Gastroesophageal sphincter (tissue), 4 donors: ENCODE data around the gene EFHC2. TPM values are rescaled to one million over a fixed set of nuclear protein-coding genes. Genes with fewer than 3 reads are reported as not detected.

Source experiments
- ATAC-seq: fragments of 150-250 bp; one replicate; pipeline ENCODE4 v1.9.1; 2016; ENCODE audit warnings: mild to moderate bottlenecking, moderate library complexity
- H3K27ac ChIP-seq, 4 donors: fragments of 200-600 bp; sonication (generic) in 3 of 4; 1 replicate in 3 of 4; 2 replicates in 1 of 4; pipeline ENCODE4 v1.5.1; 2016 to 2019
- H3K27me3 ChIP-seq: fragments of 200-600 bp; sonication (generic); one replicate; pipeline ENCODE4 v1.5.1; 2019
- H3K36me3 ChIP-seq, 2 donors: fragments of 200-600 bp; sonication (generic); one replicate each; pipeline ENCODE4 v1.5.1; 2019; ENCODE audit warnings: control low read depth in 1 of 2
- H3K4me1 ChIP-seq, 3 donors: fragments of 200-600 bp; sonication (generic); 1 replicate in 2 of 3; 2 replicates in 1 of 3; pipeline ENCODE4 v1.5.1; 2016 to 2019; ENCODE audit warnings: control low read depth in 2 of 3
- H3K4me3 ChIP-seq, 2 donors: fragments of 200-600 bp; sonication (generic); one replicate each; pipeline ENCODE4 v1.5.1; 2019; ENCODE audit warnings: mild to moderate bottlenecking in 1 of 2, moderate library complexity in 1 of 2
- H3K9me3 ChIP-seq, 3 donors: fragments of 200-600 bp; sonication (generic); one replicate each; pipeline ENCODE4 v1.5.1; 2017 to 2019; ENCODE audit warnings: control low read depth in 2 of 3
- CTCF ChIP-seq, 4 experiments: fragments of 200-600 bp in 2 of 4; fragments of 450-650 bp in 2 of 4; sonication (generic) in 1 of 4; IDR thresholded peaks; one replicate each; pipeline ENCODE4 v1.5.1; 2017 to 2019; ENCODE audit warnings: antibody characterized with exemption in 4 of 4, mild to moderate bottlenecking in 2 of 4, moderate library complexity in 2 of 4
- EP300 ChIP-seq: sonication (generic); formaldehyde crosslinking; IDR thresholded peaks from one replicate; pipeline ENCODE4 v1.6.1; 2017; ENCODE audit warnings: antibody characterized with exemption, mild to moderate bottlenecking
- POLR2A ChIP-seq, 2 donors: fragments of 450-650 bp; IDR thresholded peaks; one replicate each; pipeline ENCODE4 v1.6.1; 2017; ENCODE audit warnings: antibody characterized with exemption in 2 of 2, mild to moderate bottlenecking in 2 of 2, moderate library complexity in 1 of 2
- POLR2AphosphoS5 ChIP-seq: sonication (generic); formaldehyde crosslinking; IDR thresholded peaks from one replicate; pipeline ENCODE4 v1.6.1; 2017; ENCODE audit warnings: antibody characterized with exemption
- WGBS, 2 donors: methylation state at CpG; one replicate each; pipeline ENCODE4 v1.1.5; 2018; ENCODE audit warnings: low coverage in 1 of 2; 5-methylcytosine and 5-hydroxymethylcytosine counted together
- total RNA-seq, 4 donors: library from RNA; depleted of rRNA; stranded (reverse); fragments of >200 nt; gene quantifications; one replicate each; pipeline ENCODE4 v1.1.0, GENCODE V29; 2016

EFHC2 gene
- total RNA-seq, 4 donors from 2014 or later: 2.7 to 15.9 (median 8.7) TPM

- TF ChIP-seq EP300: no peak
- no peak for TF ChIP-seq CTCF (IDR thresholded peaks at IDR 0.05)
- TF ChIP-seq POLR2AphosphoS5: no peak
- TF ChIP-seq POLR2A (IDR thresholded peaks at IDR 0.05): no peak
- no peaks in the 10 kb centered on the region for H3K27me3 ChIP-seq
- no peaks in the 10 kb centered on the region for H3K4me1 ChIP-seq
- no peaks in the 10 kb centered on the region for H3K36me3 ChIP-seq
- no peak overlapping the region for H3K4me3 ChIP-seq
- no peak for ATAC-seq
- no peaks in the 10 kb centered on the region for H3K9me3 ChIP-seq
- WGBS, 2 donors: 85% methylated on average over 4 of the region's 4 CpGs; no CpG with 5 or more reads in 1 of the 2 donors
- no peak overlapping the region for H3K27ac ChIP-seq
Measured at GRCh38 chrX:44247468-44247867, 96.0 kb downstream of the EFHC2 start.

- TF ChIP-seq CTCF (IDR thresholded peaks at IDR 0.05): no peak
- TF ChIP-seq POLR2AphosphoS5: no peak
- TF ChIP-seq EP300: no peak
- no peak for TF ChIP-seq POLR2A (IDR thresholded peaks at IDR 0.05)
- 72 to 100% methylated on average over 1 to 2 of the region's 2 CpGs for WGBS, 2 donors
- ATAC-seq: no peak
- no peak overlapping the region for H3K4me3 ChIP-seq
- no peaks in the 10 kb centered on the region for H3K9me3 ChIP-seq
- H3K27me3 ChIP-seq: no peaks in the 10 kb centered on the region
- no peak overlapping the region for H3K27ac ChIP-seq
- H3K36me3 ChIP-seq: no peaks in the 10 kb centered on the region
- H3K4me1 ChIP-seq: no peaks in the 10 kb centered on the region
Measured at GRCh38 chrX:44246826-44247225, 96.6 kb downstream of the EFHC2 start.

GRCh38 chrX:44245733-44246132, 97.7 kb downstream of the EFHC2 start:
- no peak for ATAC-seq
- Histone ChIP-seq H3K4me3 (no peak overlapping the region), H3K36me3 (no peaks in the 10 kb centered on the region), H3K4me1 (no peaks in the 10 kb centered on the region), H3K27ac (no peak overlapping the region), H3K27me3 (no peaks in the 10 kb centered on the region), H3K9me3 (no peaks in the 10 kb centered on the region)
- TF ChIP-seq CTCF (IDR thresholded peaks at IDR 0.05) (no peak), POLR2A (IDR thresholded peaks at IDR 0.05) (no peak), POLR2AphosphoS5 (no peak), EP300 (no peak)
- 70 to 91% methylated on average over 3 to 4 of the region's 7 CpGs for WGBS, 2 donors

- WGBS, 2 donors: 8 to 13% methylated on average over 1 of the region's 1 CpG
- no peaks in the 10 kb centered on the region for H3K27me3 ChIP-seq
- no peak overlapping the region for H3K4me3 ChIP-seq
- no peaks in the 10 kb centered on the region for H3K9me3 ChIP-seq
- peak in 1 of 4 experiments; percentile 48 for TF ChIP-seq CTCF (IDR thresholded peaks at IDR 0.05)
- no peak for TF ChIP-seq EP300
- H3K27ac ChIP-seq: no peak overlapping the region
- no peak for ATAC-seq
- no peaks in the 10 kb centered on the region for H3K4me1 ChIP-seq
- H3K36me3 ChIP-seq: no peaks in the 10 kb centered on the region
Measured at GRCh38 chrX:44244008-44244407, 99.5 kb downstream of the EFHC2 start.

- 62 to 82% methylated on average over 3 to 4 of the region's 4 CpGs for WGBS, 2 donors
Measured at GRCh38 chrX:44241546-44241945, 101.9 kb downstream of the EFHC2 start.

More at GRCh38 chrX:44241546-44241945, 101.9 kb downstream of the EFHC2 start:
- Histone ChIP-seq H3K27me3 (no peaks in the 10 kb centered on the region), H3K27ac (no peak overlapping the region), H3K4me3 (no peak overlapping the region), H3K36me3 (no peaks in the 10 kb centered on the region), H3K4me1 (no peaks in the 10 kb centered on the region), H3K9me3 (no peaks in the 10 kb centered on the region)
- no peak for ATAC-seq
- TF ChIP-seq POLR2A (IDR thresholded peaks at IDR 0.05): no peak
- TF ChIP-seq EP300: no peak
- TF ChIP-seq POLR2AphosphoS5: no peak
- no peak for TF ChIP-seq CTCF (IDR thresholded peaks at IDR 0.05)
